Smooth muscle cell (in vitro differentiated cells): ENCODE measurements around the gene CCL17. TPM values are rescaled to one million over a fixed set of nuclear protein-coding genes. Genes with fewer than 3 reads are reported as not detected.
A peak's percentile ranks its signal among the peaks of the same experiment; 100 is the strongest.

Experiments used
- DNase-seq: peaks from one replicate; lab custom pipeline; 2025; ENCODE audit not compliant: unreplicated experiment; lab: John Stamatoyannopoulos, UW
- H2AFZ ChIP-seq: fragments of 200-600 bp; sonication (generic); 2 replicates; pipeline ENCODE4 v1.6.0; 2016; ENCODE audit warnings: antibody characterized with exemption, low read depth, mild to moderate bottlenecking
- H3F3A ChIP-seq: fragments of 200-600 bp; sonication (generic); 2 replicates; pipeline ENCODE4 v1.6.0; 2017; ENCODE audit warnings: antibody characterized with exemption, low read depth
- H3K27ac ChIP-seq: fragments of 200-600 bp; sonication (generic); 2 replicates; pipeline ENCODE4 v1.5.1; 2016; ENCODE audit warnings: low read depth, mild to moderate bottlenecking
- H3K27me3 ChIP-seq: fragments of 200-600 bp; sonication (generic); 2 replicates; pipeline ENCODE4 v1.6.1; 2016; ENCODE audit warnings: low read depth, mild to moderate bottlenecking
- H3K36me3 ChIP-seq: fragments of 200-600 bp; sonication (generic); 2 replicates; pipeline ENCODE4 v1.5.1; 2016; ENCODE audit warnings: low read depth
- H3K4me1 ChIP-seq: fragments of 200-600 bp; sonication (generic); 2 replicates; pipeline ENCODE4 v1.5.1; 2016; ENCODE audit warnings: low read depth
- H3K4me2 ChIP-seq: fragments of 200-600 bp; sonication (generic); 2 replicates; pipeline ENCODE4 v1.6.0; 2016; ENCODE audit warnings: mild to moderate bottlenecking
- H3K4me3 ChIP-seq: fragments of 200-600 bp; sonication (generic); 2 replicates; pipeline ENCODE4 v1.5.1; 2016; ENCODE audit warnings: mild to moderate bottlenecking
- H3K79me2 ChIP-seq: fragments of 200-600 bp; sonication (generic); 2 replicates; pipeline ENCODE4 v1.6.0; 2016; ENCODE audit warnings: low read depth, mild to moderate bottlenecking
- H3K9ac ChIP-seq: fragments of 200-600 bp; sonication (generic); 2 replicates; pipeline ENCODE4 v1.6.0; 2016; ENCODE audit warnings: low read depth
- H3K9me3 ChIP-seq: fragments of 200-600 bp; sonication (generic); replicated peaks from 2 replicates; pipeline ENCODE4 v1.5.1; 2016; ENCODE audit warnings: low read depth
- H4K20me1 ChIP-seq: fragments of 200-600 bp; sonication (generic); 2 replicates; pipeline ENCODE4 v1.6.0; 2016; ENCODE audit warnings: low read depth
- WGBS: methylation state at CpG from one replicate; pipeline ENCODE4 v1.1.7; 2016; ENCODE audit warnings: low lambda C conversion rate; 5-methylcytosine and 5-hydroxymethylcytosine counted together
- polyA plus RNA-seq: library from polyadenylated mRNA; unstranded; fragments of >200 nt; fragmentation: Nextera tagmentation; extraction: Ambion mirVana; gene quantifications from 2 replicates; pipeline ENCODE4 v1.2.1, GENCODE V29; 2016
- total RNA-seq: library from RNA; depleted of rRNA; stranded (reverse); fragments of >200 nt; gene quantifications from 2 replicates; pipeline ENCODE4 v1.2.3, GENCODE V29; 2014
- TF ChIP-seq, protein P1 (sequence below): fragments of 200-600 bp; sonication (generic); IDR thresholded peaks from 2 replicates; pipeline ENCODE4 v1.5.1; 2017; ENCODE audit warnings: borderline replicate concordance, mild to moderate bottlenecking, antibody characterized with exemption; ENCODE audit not compliant: insufficient read depth, poor library complexity, severe bottlenecking

The CCL17 gene
- total and polyA plus RNA-seq, 2 experiments from 2014 or later: not detected

GRCh38 chr16:57445510-57445909 is 40.9 kb downstream of the CCL17 start:
- 100% methylated on average over 2 of the region's 2 CpGs for WGBS
- TF ChIP-seq, protein P1, sequence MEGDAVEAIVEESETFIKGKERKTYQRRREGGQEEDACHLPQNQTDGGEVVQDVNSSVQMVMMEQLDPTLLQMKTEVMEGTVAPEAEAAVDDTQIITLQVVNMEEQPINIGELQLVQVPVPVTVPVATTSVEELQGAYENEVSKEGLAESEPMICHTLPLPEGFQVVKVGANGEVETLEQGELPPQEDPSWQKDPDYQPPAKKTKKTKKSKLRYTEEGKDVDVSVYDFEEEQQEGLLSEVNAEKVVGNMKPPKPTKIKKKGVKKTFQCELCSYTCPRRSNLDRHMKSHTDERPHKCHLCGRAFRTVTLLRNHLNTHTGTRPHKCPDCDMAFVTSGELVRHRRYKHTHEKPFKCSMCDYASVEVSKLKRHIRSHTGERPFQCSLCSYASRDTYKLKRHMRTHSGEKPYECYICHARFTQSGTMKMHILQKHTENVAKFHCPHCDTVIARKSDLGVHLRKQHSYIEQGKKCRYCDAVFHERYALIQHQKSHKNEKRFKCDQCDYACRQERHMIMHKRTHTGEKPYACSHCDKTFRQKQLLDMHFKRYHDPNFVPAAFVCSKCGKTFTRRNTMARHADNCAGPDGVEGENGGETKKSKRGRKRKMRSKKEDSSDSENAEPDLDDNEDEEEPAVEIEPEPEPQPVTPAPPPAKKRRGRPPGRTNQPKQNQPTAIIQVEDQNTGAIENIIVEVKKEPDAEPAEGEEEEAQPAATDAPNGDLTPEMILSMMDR: no peak

GRCh38 chr16:57446531-57447185 is 42.1 kb downstream of the CCL17 start:
- WGBS: 5% methylated on average over 28 of the region's 28 CpGs
- DNase-seq: no peak

More at GRCh38 chr16:57445510-57445909, 40.9 kb downstream of the CCL17 start:
- Histone ChIP-seq H3K4me2 (no peak overlapping the region), H3K36me3 (peaks cover 6% of the 10 kb centered on the region), H4K20me1 (no peaks in the 10 kb centered on the region), H3K9ac (no peak overlapping the region), H3K4me1 (peaks cover 8% of the 10 kb centered on the region), H2AFZ (no peak overlapping the region), H3K79me2 (peaks cover 78% of the 10 kb centered on the region), H3K9me3 (no peaks in the 10 kb centered on the region), H3K4me3 (no peak overlapping the region), H3F3A (no peaks in the 10 kb centered on the region), H3K27me3 (no peaks in the 10 kb centered on the region), H3K27ac (no peak overlapping the region)
- no peak for DNase-seq

GRCh38 chr16:57447186-57447962 is 42.8 kb downstream of the CCL17 start, which contains the start of the genes CIAPIN1 and COQ9:
Gene CIAPIN1, minus strand, starts transcription at chr16:57447385. Its CDS starts 6,457 bp downstream, at chr16:57440928.
Gene COQ9, plus strand, starts transcription at chr16:57447479. Its CDS starts 27 bp downstream, at chr16:57447506.
- no peaks in the 10 kb centered on the region for H3K27me3 ChIP-seq
- H3K9me3 ChIP-seq: no peaks in the 10 kb centered on the region
- peaks cover 5% of the 10 kb centered on the region for H3K36me3 ChIP-seq
- H3K4me1 ChIP-seq: peaks cover 8% of the 10 kb centered on the region
- no peaks in the 10 kb centered on the region for H4K20me1 ChIP-seq
- WGBS: under 1% methylated on average over 60 of the region's 68 CpGs
- TF ChIP-seq, protein P1: no peak
- H3K4me2 ChIP-seq: peak within 1 kb of the TSS; percentile 96
- H3F3A ChIP-seq: no peaks in the 10 kb centered on the region
- H2AFZ ChIP-seq: peak within 1 kb of the TSS; percentile 88
- peak within 1 kb of the TSS; percentile 72 for H3K27ac ChIP-seq
- H3K79me2 ChIP-seq: peaks cover 63% of the 10 kb centered on the region
- peak; percentile 56 for DNase-seq
- peak within 1 kb of the TSS; percentile 95 for H3K9ac ChIP-seq
- peak within 1 kb of the TSS; percentile 98 for H3K4me3 ChIP-seq

More at GRCh38 chr16:57446531-57447185, 42.1 kb downstream of the CCL17 start:
- TF ChIP-seq, protein P1: no peak
- H3K9me3 ChIP-seq: no peaks in the 10 kb centered on the region
- peak overlapping the region; percentile 96 for H3K4me2 ChIP-seq
- H3K27ac ChIP-seq: peak overlapping the region; percentile 72
- H3K4me1 ChIP-seq: peaks cover 8% of the 10 kb centered on the region
- no peaks in the 10 kb centered on the region for H4K20me1 ChIP-seq
- peaks cover 2% of the 10 kb centered on the region for H3K36me3 ChIP-seq
- H3K27me3 ChIP-seq: no peaks in the 10 kb centered on the region
- H3K9ac ChIP-seq: peak overlapping the region; percentile 95
- no peaks in the 10 kb centered on the region for H3F3A ChIP-seq
- peaks cover 70% of the 10 kb centered on the region for H3K79me2 ChIP-seq
- H3K4me3 ChIP-seq: peak overlapping the region; percentile 98
- peak overlapping the region; percentile 88 for H2AFZ ChIP-seq
